ENCODE data around the gene GUCA1A.
"Not testable (repeated sequence)": the region's sequence is repeated elsewhere in the genome, so short reads cannot be mapped to it uniquely, and the experiment has no call there.

GUCA1A gene

GRCh38 chr6:42147138-42147562, 26.0 kb upstream of the GUCA1A start:
- DNase-seq (ENCODE audit: low read depth in 2 of 2): no peak

- no peak for DNase-seq (ENCODE audit: low read depth in 2 of 2)
These were observed 25.1 kb upstream of the GUCA1A start for GRCh38 chr6:42148058-42148457.

GRCh38 chr6:42150254-42150653, 22.9 kb upstream of the GUCA1A start:
- no peak for DNase-seq (ENCODE audit: low read depth in 2 of 2)

- no peak for DNase-seq (ENCODE audit: low read depth in 2 of 2)
These were observed 21.1 kb upstream of the GUCA1A start for GRCh38 chr6:42152024-42152423.

- DNase-seq (ENCODE audit: low read depth in 2 of 2): not testable (repeated sequence)
These were observed 20.5 kb upstream of the GUCA1A start for GRCh38 chr6:42152528-42153213.

GRCh38 chr6:42153921-42154320, 19.2 kb upstream of the GUCA1A start:
- no peak for DNase-seq (ENCODE audit: low read depth in 2 of 2)

- DNase-seq (ENCODE audit: low read depth in 2 of 2): no peak
These were observed 18.5 kb upstream of the GUCA1A start for GRCh38 chr6:42154461-42155209.

- no peak for DNase-seq (ENCODE audit: low read depth in 2 of 2)
These were observed 17.9 kb upstream of the GUCA1A start for GRCh38 chr6:42155293-42155692.

- no peak for DNase-seq (ENCODE audit: low read depth in 2 of 2)
These were observed 16.5 kb upstream of the GUCA1A start for GRCh38 chr6:42156638-42157037.

- DNase-seq (ENCODE audit: low read depth in 2 of 2): no peak
These were observed 15.2 kb upstream of the GUCA1A start for GRCh38 chr6:42158011-42158410.

GRCh38 chr6:42158631-42159030, 14.5 kb upstream of the GUCA1A start:
- no peak for DNase-seq (ENCODE audit: low read depth in 2 of 2)

- no peak for DNase-seq (ENCODE audit: low read depth in 2 of 2)
These were observed 13.6 kb upstream of the GUCA1A start for GRCh38 chr6:42159431-42160024.

- DNase-seq (ENCODE audit: low read depth in 2 of 2): no peak
These were observed 10.8 kb upstream of the GUCA1A start for GRCh38 chr6:42162384-42162783.

- DNase-seq (ENCODE audit: low read depth in 2 of 2): no peak
These were observed 10.4 kb upstream of the GUCA1A start for GRCh38 chr6:42162812-42163211.

GRCh38 chr6:42163981-42164380, 9.2 kb upstream of the GUCA1A start:
- DNase-seq (ENCODE audit: low read depth in 2 of 2): no peak

- DNase-seq (ENCODE audit: low read depth in 2 of 2): no peak
These were observed 8.1 kb upstream of the GUCA1A start for GRCh38 chr6:42165016-42165415.

- DNase-seq (ENCODE audit: low read depth in 2 of 2): peak; percentile 45 to 50
These were observed 6.6 kb upstream of the GUCA1A start for GRCh38 chr6:42166444-42167141.

- no peak for DNase-seq (ENCODE audit: low read depth in 2 of 2)
These were observed 4.5 kb upstream of the GUCA1A start for GRCh38 chr6:42168650-42169049.

- not testable (repeated sequence) for DNase-seq (ENCODE audit: low read depth in 2 of 2)
These were observed 3.4 kb upstream of the GUCA1A start for GRCh38 chr6:42169780-42170179.

- no peak for DNase-seq (ENCODE audit: low read depth in 2 of 2)
These were observed 1.2 kb upstream of the GUCA1A start for GRCh38 chr6:42171813-42172581.

- DNase-seq (ENCODE audit: low read depth in 2 of 2): no peak
These were observed 2.7 kb downstream of the GUCA1A start for GRCh38 chr6:42175860-42176259.

GRCh38 chr6:42176981-42177380, 3.8 kb downstream of the GUCA1A start:
- DNase-seq (ENCODE audit: low read depth in 2 of 2): no peak
